ENCODE data around the gene HAGHL. TPM values are rescaled to one million over a fixed set of nuclear protein-coding genes. Genes with fewer than 3 reads are reported as not detected.

Gene HAGHL
- total and polyA plus RNA-seq, 4 experiments from 2014 or later: 2.2 to 24.4 (median 10.6) TPM

- peak overlapping the region in 1 of 7 donors; percentile 50 for H3K27ac Mint-ChIP-seq
- Histone ChIP-seq H3K9me3 (ENCODE audit: control insufficient read depth in 1 of 2, low read length in 2 of 2) (no peaks in the 10 kb centered on the region), H3K27me3 (ENCODE audit: insufficient read depth, low read length) (no peaks in the 10 kb centered on the region), H3K27ac (ENCODE audit: low read depth, low read length) (no peak overlapping the region), H3K4me3 (ENCODE audit: low read length in 2 of 2) (no peak overlapping the region), H3K4me1 (ENCODE audit: insufficient read depth, low read length) (peaks cover 8% of the 10 kb centered on the region), H3K36me3 (ENCODE audit: insufficient read depth, low read length) (peaks cover 38% of the 10 kb centered on the region)
- no peaks in the 10 kb centered on the region for H3K9me3 Mint-ChIP-seq
- POLR2A ChIA-PET (ENCODE audit: partially characterized antibody): interaction anchor here (0.8 to 3.5 kb wide), 6 partner anchors 7 to 52 kb away, joined by 3 to 15 read pairs (median 4); partner anchors contain the start of genes CCDC78 and HAGHL
- intact Hi-C loops (cut with micrococcal nuclease): no loop called here
- CTCF ChIA-PET (ENCODE audit: partially characterized antibody): interaction anchor here (2.0 to 2.1 kb wide), 2 partner anchors 19 to 22 kb away, joined by 7 to 14 read pairs; no protein-coding TSS in a partner anchor
- peaks cover 3 to 21% of the 10 kb centered on the region in 2 donors for H3K36me3 Mint-ChIP-seq
- DNase-seq: no peak
- peaks cover 0 to 15% (median 1%) of the 10 kb centered on the region in 4 donors for H3K4me1 Mint-ChIP-seq
- H3K4me3 Mint-ChIP-seq: no peak overlapping the region
- no peaks in the 10 kb centered on the region for H3K27me3 Mint-ChIP-seq
Measured at GRCh38 chr16:734981-735881, 8.3 kb downstream of the HAGHL start.

- Histone ChIP-seq H3K27ac (ENCODE audit: low read depth, low read length) (no peak overlapping the region), H3K36me3 (ENCODE audit: insufficient read depth, low read length) (peaks cover 38% of the 10 kb centered on the region), H3K4me1 (ENCODE audit: insufficient read depth, low read length) (peaks cover 10% of the 10 kb centered on the region), H3K9me3 (ENCODE audit: control insufficient read depth in 1 of 2, low read length in 2 of 2) (no peaks in the 10 kb centered on the region), H3K4me3 (ENCODE audit: low read length in 2 of 2) (no peak overlapping the region), H3K27me3 (ENCODE audit: insufficient read depth, low read length) (no peaks in the 10 kb centered on the region)
- H3K27ac Mint-ChIP-seq: peak overlapping the region in 1 of 7 donors; percentile 17
- intact Hi-C loops (cut with micrococcal nuclease): no loop called here
- ChIA-PET CTCF (ENCODE audit: partially characterized antibody) (interaction anchor here (1.1 to 2.1 kb wide), 4 partner anchors 16 to 26 kb away, joined by 3 to 14 read pairs (median 5); no protein-coding TSS in a partner anchor), POLR2A (ENCODE audit: partially characterized antibody) (interaction anchor here (0.6 to 3.5 kb wide), 7 partner anchors 8 to 51 kb away, joined by 3 to 15 read pairs (median 5); partner anchors contain the start of genes CCDC78 and HAGHL)
- H3K36me3 Mint-ChIP-seq: peaks cover 3 to 21% of the 10 kb centered on the region in 2 donors
- peaks cover 0 to 15% (median 1%) of the 10 kb centered on the region in 4 donors for H3K4me1 Mint-ChIP-seq
- no peaks in the 10 kb centered on the region for H3K27me3 Mint-ChIP-seq
- no peaks in the 10 kb centered on the region for H3K9me3 Mint-ChIP-seq
- no peak overlapping the region for H3K4me3 Mint-ChIP-seq
- DNase-seq: no peak
Measured at GRCh38 chr16:735982-736453, 9.1 kb downstream of the HAGHL start.

GRCh38 chr16:736936-737481 is 10.1 kb downstream of the HAGHL start:
- DNase-seq: no peak
- H3K27ac ChIP-seq (ENCODE audit: low read depth, low read length): no peak overlapping the region
- Mint-ChIP-seq H3K27ac (no peak overlapping the region), H3K4me3 (no peak overlapping the region), H3K36me3 (peaks cover 3 to 20% of the 10 kb centered on the region in 2 donors), H3K27me3 (no peaks in the 10 kb centered on the region), H3K4me1 (peaks cover 0 to 15% (median 1%) of the 10 kb centered on the region in 4 donors), H3K9me3 (no peaks in the 10 kb centered on the region)
- H3K4me1 ChIP-seq (ENCODE audit: insufficient read depth, low read length): peaks cover 10% of the 10 kb centered on the region
- no peak overlapping the region for H3K4me3 ChIP-seq (ENCODE audit: low read length in 2 of 2)
- no peaks in the 10 kb centered on the region for H3K27me3 ChIP-seq (ENCODE audit: insufficient read depth, low read length)
- H3K36me3 ChIP-seq (ENCODE audit: insufficient read depth, low read length): peaks cover 38% of the 10 kb centered on the region
- POLR2A ChIA-PET (ENCODE audit: partially characterized antibody): interaction anchor here (0.8 to 3.5 kb wide), 4 partner anchors 9 to 50 kb away, joined by 3 to 15 read pairs (median 5); partner anchors contain the start of genes CCDC78, HAGHL and METRN
- CTCF ChIA-PET (ENCODE audit: partially characterized antibody): interaction anchor here (0.6 to 2.1 kb wide), 6 partner anchors 17 to 27 kb away, joined by 3 to 14 read pairs (median 3); partner anchors contain the start of gene METRN
- no peaks in the 10 kb centered on the region for H3K9me3 ChIP-seq (ENCODE audit: control insufficient read depth in 1 of 2, low read length in 2 of 2)
- intact Hi-C loops (cut with micrococcal nuclease): no loop called here

- H3K4me3 ChIP-seq (ENCODE audit: low read length in 2 of 2): peak overlapping the region in 1 of 2 donors; percentile 73
- H3K36me3 Mint-ChIP-seq: peaks cover 3 to 14% of the 10 kb centered on the region in 2 donors
- ChIA-PET CTCF (ENCODE audit: partially characterized antibody) (interaction anchor here (1.0 to 4.3 kb wide), 6 partner anchors 19 to 29 kb away, joined by 3 to 27 read pairs (median 7); partner anchors contain the start of genes ANTKMT and METRN), POLR2A (ENCODE audit: partially characterized antibody) (interaction anchor here (0.6 to 2.2 kb wide), 7 partner anchors 12 to 46 kb away, joined by 3 to 21 read pairs (median 9); partner anchors contain the start of genes ANTKMT, CCDC78, HAGHL and METRN)
- peak overlapping the region; percentile 85 for H3K27ac ChIP-seq (ENCODE audit: low read depth, low read length)
- no peaks in the 10 kb centered on the region for H3K9me3 Mint-ChIP-seq
- H3K27ac Mint-ChIP-seq: peak overlapping the region in 4 of 7 donors; percentile 7 to 60 (median 26)
- peak overlapping the region; percentile 53 to 88 (median 66) for H3K4me3 Mint-ChIP-seq
- no peaks in the 10 kb centered on the region for H3K27me3 ChIP-seq (ENCODE audit: insufficient read depth, low read length)
- peaks cover 10% of the 10 kb centered on the region for H3K4me1 ChIP-seq (ENCODE audit: insufficient read depth, low read length)
- H3K36me3 ChIP-seq (ENCODE audit: insufficient read depth, low read length): peaks cover 24% of the 10 kb centered on the region
- no peaks in the 10 kb centered on the region for H3K9me3 ChIP-seq (ENCODE audit: control insufficient read depth in 1 of 2, low read length in 2 of 2)
- intact Hi-C loops (cut with micrococcal nuclease): loop anchor here (2.0 kb wide), 2 partner anchors 13 to 49 kb away; partner anchors contain the start of genes CCDC78, CHTF18, HAGHL and RPUSD1
- no peaks in the 10 kb centered on the region for H3K27me3 Mint-ChIP-seq
- no peak for DNase-seq
- H3K4me1 Mint-ChIP-seq: peaks cover 0 to 15% (median 1%) of the 10 kb centered on the region in 4 donors
Measured at GRCh38 chr16:739560-740458, 12.9 kb downstream of the HAGHL start.

- peaks cover 0 to 12% (median 1%) of the 10 kb centered on the region in 4 donors for H3K4me1 Mint-ChIP-seq
- peak overlapping the region; percentile 69 to 88 (median 76) for H3K4me3 Mint-ChIP-seq
- intact Hi-C loops (cut with micrococcal nuclease): loop anchor here (2.0 kb wide), 2 partner anchors 14 to 48 kb away; partner anchors contain the start of genes CCDC78, CHTF18, HAGHL and RPUSD1
- CTCF ChIA-PET (ENCODE audit: partially characterized antibody): interaction anchor here (1.0 to 4.3 kb wide), 5 partner anchors 19 to 30 kb away, joined by 3 to 27 read pairs (median 7); partner anchors contain the start of genes ANTKMT and METRN
- POLR2A ChIA-PET (ENCODE audit: partially characterized antibody): interaction anchor here (0.6 to 2.2 kb wide), 8 partner anchors 10 to 45 kb away, joined by 3 to 21 read pairs (median 8); partner anchors contain the start of genes ANTKMT, CCDC78, HAGHL and METRN
- Histone ChIP-seq H3K4me1 (ENCODE audit: insufficient read depth, low read length) (peaks cover 10% of the 10 kb centered on the region), H3K36me3 (ENCODE audit: insufficient read depth, low read length) (peaks cover 19% of the 10 kb centered on the region), H3K27me3 (ENCODE audit: insufficient read depth, low read length) (no peaks in the 10 kb centered on the region), H3K4me3 (ENCODE audit: low read length in 2 of 2) (peak overlapping the region in 1 of 2 donors; percentile 73), H3K9me3 (ENCODE audit: control insufficient read depth in 1 of 2, low read length in 2 of 2) (no peaks in the 10 kb centered on the region), H3K27ac (ENCODE audit: low read depth, low read length) (peak overlapping the region; percentile 85)
- H3K27ac Mint-ChIP-seq: peak overlapping the region in 4 of 7 donors; percentile 47 to 68 (median 58)
- H3K27me3 Mint-ChIP-seq: no peaks in the 10 kb centered on the region
- DNase-seq: no peak
- H3K9me3 Mint-ChIP-seq: no peaks in the 10 kb centered on the region
- peaks cover 3 to 10% of the 10 kb centered on the region in 2 donors for H3K36me3 Mint-ChIP-seq
Measured at GRCh38 chr16:740459-740763, 13.5 kb downstream of the HAGHL start.

Measured in CD4-positive, alpha-beta memory T cell (primary cell).